GM21367 (cell line): ENCODE data around the gene FAM170B.
A peak's percentile ranks its signal among the peaks of the same experiment; 100 is the strongest.

Experiments
- ATAC-seq: cut with Tn5 transposase; IDR thresholded peaks from one replicate; pipeline ENCODE4 v1.9.1; 2021; ENCODE audit not compliant: unreplicated experiment

FAM170B gene

DNA sequence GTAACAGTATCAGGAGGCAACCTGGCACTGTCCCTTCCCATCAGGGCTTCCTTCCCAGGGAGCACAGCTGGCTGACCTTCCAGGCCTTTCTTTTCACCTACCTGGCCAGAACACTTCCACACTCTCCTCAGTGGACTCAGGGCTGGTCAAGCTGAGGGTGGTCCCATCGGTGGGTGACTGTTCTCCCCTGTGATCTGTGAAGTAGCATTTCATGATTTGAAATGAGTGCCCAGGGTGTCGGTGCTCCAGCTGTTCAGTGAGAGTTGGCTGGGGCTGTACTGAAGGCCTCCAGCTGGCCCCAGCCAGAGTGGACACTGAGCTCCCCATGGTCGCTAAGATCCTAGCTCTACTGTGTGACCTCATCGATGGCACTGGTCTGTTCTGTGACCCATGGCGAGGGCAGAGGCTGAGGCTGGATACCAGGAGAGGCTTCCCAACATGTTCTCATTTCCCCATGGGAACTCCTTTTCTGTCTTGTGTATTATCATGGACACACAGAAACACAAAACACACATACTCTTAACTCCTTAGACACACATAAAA lies at the start of gene FAM170B:
Gene FAM170B (minus strand): TSS at position 316 of the 543 bp plus-strand sequence. CDS start 103 bp downstream, at position 213.
- no peak for ATAC-seq

DNA sequence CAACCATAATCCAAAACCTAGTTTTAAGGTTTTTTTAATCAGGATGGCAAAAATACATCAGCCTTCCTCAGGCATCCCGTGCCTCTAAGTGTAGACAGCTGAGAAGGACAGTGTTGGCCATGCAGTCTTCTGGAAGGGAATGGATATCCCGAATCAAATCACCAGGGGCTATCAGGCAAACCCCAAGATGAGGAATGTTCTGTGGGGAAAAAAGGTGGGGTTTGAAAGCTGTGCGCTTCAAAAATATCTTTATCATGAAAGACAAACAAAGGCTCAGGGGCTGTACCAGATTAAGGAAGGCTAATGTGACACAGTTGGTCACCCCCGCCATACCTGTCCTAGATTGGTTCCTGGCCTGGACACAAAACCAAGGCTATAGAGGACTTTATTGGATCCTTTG lies 49.0 kb upstream of the FAM170B start:
- ATAC-seq: no peak

DNA sequence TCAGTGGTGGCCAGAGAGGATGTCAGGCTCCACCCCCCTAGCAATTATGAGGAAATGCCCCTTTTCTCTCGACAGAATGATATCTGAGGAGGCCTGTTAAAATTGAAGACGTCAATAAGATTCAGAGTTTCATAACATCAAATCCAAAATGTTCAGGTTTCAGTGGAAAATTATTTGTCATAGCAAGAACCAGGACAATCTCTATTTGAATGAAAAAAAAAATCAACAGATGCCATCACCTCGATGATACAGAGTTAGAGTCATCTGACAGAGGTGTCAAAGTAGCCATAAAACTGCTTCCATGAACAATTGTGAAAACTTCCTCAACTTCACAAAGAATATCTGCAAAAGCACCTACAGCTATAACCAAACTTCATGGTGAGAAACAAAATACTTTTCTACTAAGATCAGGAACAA lies 46.6 kb upstream of the FAM170B start:
- no peak for ATAC-seq

DNA sequence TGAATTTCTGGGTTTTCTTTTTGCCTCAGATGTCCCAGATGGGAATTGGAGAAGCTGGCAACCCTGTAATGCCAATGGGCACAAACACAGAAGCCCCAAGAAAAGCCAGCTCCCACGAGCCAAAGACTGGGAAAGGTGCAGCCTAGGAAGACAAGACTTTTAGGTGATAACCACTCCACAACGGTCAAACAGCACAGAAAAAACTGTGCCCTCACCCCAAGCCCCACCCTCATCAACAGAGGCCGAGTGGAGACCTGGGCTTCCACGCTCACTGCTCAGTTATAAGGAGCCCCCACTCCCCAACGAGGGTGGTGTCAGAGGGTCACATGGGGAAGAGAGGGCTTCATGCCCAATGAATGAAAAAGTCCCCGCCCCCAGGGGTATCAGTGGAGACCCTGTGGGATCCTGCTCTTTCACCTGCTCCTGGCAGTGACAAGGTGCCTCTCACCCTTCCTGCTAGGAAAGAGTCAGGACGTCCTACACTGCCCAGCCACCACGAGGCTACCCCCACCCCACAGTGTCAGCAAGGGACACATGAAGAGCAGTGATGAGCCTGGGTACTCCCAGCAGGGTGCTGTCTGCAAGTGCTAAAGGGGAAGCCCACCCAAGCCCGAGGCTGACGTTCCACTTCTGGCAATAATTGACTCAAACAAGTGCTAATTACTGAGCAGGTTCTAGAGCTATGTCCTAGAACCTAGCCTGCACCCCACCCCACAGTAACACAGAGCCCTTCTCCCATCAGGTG lies 46.0 kb upstream of the FAM170B start:
- ATAC-seq: no peak

DNA sequence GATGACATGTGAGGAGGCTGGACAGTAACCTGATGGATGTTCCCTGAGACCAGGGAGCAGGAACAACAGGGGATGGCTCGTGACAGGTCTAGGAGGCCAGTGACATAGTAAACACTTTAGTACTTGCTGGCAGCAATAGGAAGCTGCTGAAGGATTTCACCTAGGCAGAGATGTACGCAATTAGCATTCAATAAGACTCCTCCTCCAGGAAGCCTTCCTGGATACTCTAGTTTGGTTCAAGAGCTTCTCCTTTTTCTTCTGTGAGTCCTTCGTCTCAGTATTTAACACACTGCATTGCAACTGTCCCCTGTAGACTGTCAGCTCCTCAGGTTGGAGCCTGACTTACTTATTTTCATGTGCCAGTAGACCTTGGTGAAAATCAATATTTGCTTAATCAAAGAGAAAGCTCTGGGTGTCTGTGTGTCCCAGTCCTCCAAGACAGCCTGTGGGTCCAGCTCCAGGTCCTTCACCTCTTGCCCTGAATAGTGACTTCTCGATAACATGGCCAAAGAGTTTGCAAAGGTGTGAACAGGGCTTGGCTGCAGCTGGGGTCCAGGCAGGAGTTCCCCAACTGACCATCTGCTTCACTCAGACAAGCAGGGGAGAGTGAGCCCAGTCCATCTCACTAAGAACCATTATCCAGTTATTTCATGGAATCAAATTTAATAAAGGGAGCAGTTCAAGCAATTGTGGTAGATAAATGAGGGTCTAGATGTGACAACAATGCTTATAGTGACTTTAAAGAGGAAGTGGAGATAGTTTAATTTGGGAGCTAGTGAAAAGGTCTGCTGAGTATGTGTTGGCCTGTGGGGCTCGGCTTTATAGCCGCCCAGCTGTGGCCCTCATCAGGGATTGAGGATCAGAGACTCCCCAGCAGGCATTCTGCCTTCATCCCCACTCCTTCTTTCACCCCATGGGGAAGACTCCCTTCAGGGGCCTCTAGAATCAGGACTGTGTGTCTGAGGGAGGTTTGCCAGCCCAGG lies 45.0 kb upstream of the FAM170B start:
- no peak for ATAC-seq

DNA sequence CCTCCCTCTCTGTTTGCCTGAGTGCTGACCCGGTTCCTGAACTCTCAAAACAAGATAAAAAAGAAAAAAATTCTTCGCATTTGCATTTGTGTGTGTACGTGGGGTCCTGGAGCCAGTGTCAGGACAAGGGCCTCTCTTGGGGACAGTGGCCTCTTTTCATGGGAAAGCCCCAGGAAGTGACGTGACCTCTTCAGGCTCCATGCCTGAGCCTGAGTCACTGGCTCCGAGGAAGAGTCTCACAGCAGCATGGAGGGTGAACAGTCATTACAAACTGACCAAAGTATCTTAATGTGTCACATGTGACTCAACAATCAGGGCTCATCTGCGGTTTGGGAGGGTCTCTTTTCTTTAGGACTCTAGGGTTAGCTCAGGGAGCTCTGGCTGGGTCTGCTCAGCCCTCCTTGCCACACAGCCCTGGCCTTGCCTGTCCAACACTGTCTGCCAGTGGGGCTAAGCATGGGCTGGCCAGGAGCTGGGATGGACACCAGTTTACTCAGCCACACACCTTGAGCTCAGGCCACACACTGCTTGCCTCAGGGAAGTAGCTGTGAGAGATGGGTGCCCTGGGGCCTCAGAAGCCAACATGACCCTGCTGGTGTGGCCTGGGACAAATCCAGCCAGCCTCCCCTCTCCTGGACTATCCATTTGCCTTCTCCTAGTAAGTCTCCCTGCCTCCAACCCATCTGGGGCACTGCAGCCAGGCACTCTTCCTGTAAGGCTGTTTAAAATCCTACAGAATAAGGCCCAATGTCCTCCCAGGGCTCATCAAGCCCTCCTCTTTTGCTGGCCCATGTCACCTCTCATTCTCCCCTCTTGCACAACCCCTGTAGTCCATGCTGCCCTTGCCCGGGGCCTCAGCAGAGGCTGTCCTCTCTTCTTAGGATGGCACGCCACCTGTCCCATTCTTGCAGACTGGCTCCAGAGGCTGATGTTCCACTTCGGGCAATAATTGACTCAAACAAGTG lies 43.9 kb upstream of the FAM170B start:
- peak; percentile 75 for ATAC-seq

DNA sequence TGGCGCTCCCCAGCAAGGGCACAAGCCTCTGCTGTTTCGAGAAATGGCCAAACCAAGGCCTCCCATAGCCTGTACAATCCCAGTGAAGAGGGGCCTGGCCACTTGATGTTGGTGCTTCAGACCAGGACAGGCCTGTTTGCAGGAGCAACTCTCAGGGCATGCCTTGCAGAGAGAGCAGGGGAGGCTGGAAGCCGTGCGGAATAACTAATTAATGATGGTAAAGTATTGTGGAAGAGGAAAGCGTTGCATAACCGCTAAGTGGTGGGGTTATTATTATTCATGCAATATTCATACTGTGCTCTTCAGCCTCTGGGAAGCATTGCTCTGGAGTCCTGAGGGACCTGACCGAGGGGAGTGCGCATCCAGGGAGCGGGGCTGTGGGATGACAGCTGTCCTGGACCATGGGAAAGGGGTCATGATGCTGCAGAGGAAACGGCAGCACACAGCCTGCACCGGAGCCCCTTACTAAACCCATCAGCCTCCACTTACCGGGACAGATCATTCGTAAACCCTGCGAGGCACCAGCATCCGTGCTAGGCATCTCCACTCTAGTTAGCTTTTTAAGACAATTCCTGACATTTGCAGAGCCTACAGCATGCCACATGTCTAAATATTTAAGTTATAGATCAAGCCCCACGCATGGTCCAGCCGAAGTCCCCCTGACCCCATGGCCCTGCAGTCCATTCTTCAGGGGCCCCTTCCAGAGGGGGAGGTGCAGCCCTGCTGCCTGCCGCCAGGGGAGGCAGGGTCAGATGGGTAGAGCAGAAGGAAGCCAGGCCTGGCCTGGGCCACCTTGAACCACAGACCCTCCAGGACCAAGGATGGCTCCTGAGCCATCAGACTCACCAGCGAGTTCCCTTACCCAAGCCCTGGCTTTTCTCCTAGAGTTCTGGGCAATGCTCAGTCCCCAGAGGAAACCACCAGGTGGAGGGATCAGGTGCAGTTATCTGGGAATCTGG lies 42.8 kb upstream of the FAM170B start:
- no peak for ATAC-seq

DNA sequence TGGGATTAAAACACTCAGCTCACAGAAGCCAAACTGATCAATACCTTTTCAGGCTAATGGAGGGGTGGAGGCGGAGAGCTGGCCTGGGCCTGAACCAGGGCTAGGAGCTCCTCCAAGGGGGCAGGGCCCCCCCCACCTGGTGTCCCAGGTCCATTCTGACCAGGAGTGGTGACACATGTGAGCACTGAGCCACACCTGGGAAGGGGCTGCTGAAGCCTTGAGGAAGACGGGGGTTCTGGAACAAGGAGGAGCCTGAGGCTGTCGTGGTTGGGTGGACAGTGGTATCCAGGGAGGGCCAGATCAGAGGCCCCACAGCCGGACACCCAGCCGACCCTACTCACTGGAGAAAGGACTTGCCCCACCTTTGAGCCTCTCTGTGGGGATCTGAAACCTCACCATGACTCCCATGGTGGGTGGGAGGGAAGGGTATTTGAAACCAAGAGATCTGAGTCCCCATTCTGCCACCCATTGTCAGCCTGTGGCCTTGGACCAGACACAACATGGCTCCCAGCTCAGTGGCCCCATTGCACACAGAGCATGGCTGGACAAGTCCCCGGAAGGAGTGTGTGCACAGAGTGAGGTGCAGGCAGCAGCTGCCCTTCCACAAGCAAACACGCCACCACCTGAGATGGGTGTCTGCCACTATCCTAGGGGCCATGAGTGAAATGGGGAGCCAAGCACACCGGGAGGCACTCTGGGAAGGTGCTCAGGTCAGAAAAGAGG lies 41.9 kb upstream of the FAM170B start:
- ATAC-seq: no peak

DNA sequence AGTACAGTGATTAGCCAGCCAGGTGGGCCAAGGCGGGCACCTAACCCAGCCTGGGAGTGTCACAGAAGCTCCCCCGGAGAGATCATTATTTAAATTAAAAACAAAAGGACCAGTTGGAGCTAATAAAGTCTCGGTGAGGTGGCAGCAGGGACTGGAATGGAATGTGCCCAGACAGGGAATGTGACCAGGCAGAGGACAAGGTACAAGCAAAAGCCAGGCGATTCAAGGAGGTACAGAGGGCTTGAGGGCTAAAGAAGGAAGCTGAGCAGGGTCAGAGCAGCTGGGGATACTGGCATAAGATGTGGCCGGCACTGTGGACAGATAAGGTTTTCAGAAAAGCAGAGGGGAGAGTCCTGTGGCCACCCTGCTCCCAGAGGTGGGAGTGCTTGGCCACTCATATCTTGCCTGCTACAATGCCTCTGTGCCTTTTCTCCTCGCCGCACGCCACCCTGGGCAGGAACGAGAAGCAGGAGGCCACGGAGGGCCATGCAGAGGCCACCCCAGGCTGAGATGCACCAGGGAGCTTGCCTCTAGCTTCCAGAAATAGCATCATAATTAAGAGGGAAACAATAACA lies 41.2 kb upstream of the FAM170B start:
- no peak for ATAC-seq

DNA sequence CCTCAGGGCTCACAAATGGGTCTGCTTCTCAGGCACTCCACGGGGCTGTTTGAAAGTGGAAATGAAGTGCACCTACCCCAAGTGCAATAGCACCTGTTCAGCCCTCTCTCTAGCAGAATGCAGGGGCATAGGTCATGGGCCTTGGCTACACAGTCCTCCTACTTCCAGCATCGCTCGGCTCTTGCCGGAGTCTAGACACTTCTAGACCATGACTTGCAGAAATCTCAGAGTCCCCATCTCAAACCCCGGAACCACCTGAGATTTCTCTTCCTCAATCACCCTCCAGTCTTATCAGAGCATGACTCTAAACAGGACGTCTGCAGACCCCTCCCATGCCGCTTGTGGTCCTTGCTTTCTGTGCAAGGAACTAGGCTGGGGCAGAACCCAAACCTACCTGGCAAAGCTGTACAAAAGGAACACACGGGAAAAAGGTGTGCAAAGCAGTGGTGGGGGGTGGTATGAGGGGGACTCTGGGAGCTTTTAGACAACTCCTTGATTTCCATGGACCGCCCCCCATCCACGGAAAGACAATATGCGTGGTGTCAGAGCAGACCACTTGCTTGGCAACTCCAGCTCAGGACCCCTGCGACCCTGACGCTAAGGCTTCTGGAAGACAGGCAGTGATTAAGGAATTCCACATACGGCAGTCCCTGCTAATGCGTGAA lies 40.6 kb upstream of the FAM170B start:
- no peak for ATAC-seq

DNA sequence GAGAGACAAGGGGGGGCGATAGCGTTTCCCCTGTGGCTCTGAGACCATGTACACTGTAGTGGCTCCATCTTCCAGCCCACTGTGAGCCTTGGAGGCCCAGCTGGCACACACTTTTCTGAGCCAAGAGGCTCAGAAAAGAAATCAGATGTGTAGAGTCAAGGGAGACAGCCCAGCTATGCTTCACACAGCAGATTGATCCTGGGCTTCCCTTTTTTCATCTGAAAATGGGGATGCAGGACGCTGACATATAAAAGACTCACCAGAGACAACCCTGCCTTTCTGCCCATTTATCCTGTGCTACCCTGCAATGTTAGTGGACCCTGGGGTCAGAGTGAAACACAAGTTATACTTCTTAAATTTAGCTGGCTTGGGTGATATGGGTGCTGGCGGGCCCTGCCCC lies 40.0 kb upstream of the FAM170B start:
- ATAC-seq: no peak

DNA sequence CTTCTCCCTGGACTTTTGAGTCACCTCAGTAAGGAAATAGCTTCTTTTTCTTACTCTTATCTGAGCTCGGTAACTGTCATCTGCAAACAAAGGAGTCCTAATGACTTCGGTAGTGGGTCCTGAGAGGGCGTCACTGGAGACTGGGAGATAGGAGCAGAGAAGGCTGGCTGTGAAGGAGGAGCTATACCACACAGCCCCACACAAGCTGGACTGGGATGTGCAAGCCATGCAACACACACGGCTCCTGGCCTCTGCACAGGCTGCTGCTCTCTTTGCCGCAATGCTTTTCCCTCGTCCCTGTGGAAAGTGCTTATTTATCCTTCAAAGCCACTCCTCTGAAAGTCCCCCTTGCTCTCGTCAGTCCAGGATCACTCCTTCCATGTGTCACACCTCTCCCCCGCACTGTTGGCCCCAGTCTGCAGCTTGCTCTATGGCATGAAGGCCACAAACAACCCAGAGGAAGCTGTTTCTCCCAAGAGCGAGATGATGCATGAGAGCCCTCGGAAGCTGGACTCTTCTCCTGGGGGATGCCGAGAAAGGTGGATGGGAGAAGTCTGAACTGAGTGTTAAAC lies 39.5 kb upstream of the FAM170B start:
- ATAC-seq: no peak

DNA sequence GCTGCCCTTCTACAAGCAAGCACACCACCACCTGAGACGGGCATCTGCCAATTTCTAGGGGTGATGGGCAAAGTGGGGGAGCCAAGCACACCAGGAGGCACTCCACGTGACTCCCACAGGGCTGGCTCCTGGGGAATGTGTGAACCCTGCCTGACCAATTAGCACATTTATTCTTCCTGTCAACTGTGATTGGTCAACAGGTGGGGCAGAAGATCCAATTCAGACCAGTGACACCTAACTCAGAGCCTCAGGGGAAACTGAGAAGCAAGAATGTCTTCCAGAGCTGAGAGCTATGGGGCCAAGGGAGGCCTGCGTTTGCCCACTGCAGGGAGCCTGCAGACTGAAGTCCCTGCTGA lies 38.9 kb upstream of the FAM170B start:
- no peak for ATAC-seq

DNA sequence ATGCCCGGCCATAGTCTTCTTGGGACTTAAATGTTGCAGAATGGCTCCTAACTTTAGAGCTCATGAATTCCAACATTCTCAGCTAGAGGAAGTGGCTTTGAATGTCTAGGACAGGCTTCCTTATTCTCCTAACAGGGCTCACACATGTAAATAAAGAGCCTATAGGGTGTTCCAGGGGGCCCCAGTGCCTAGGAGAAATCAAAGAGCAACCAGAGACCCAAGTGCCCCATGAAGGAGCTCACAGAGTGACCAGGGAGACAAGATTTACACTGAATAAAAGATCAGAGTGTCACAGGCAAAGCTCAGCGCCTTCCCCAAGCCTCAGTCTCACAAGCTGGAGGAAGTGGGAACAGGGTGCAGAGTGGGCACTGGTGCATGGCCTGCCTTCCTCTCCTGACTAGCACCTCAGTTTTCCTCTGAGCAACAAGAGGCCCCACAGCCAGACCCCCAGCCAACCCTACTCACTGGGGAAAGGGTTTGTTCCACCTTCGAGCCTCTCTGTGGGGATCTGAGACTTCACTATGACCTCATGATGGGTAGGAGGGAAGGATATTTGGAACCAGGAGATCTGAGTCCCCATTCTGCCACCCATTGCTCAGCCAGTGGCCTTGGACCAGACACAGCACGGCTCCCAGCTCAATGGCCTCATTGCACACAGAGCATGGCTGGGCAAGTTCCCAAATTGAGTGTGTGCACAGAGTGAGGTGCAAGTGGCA lies 38.4 kb upstream of the FAM170B start:
- no peak for ATAC-seq

DNA sequence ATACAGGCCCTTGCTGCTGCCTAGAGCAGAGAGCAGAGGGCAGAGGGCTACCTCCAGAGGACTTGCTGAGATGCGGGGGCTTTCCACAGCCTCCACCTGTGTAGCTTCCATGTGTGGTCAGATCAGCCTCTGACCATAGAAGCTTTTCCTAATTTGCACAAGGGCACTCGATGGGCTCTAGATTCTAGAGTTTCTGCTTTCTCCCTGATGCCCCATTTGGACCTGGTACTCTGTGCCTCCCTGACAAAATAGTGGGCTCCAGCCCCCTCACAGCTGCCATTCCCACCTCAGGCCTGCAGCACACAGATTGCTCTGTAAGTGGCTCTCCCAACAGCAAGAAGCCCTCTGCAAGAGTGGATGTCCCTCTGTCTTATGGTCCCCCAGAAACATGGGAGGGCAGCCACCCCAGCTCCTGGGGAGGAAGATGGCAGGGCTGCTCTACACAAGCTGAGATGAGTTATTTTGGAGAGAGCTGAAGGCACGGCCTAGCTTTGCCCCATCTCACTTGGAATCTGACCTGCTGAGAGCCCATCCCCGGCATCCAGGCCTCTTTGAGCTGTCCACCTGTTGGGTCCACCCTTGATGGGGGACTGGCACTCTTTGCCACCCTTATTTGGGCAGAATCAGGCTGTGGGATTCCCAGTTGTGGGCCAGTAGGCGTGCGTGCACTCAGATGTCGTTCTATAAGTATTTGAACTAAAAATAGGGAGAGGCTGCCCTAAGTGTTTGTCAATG lies 37.7 kb upstream of the FAM170B start:
- ATAC-seq: no peak

DNA sequence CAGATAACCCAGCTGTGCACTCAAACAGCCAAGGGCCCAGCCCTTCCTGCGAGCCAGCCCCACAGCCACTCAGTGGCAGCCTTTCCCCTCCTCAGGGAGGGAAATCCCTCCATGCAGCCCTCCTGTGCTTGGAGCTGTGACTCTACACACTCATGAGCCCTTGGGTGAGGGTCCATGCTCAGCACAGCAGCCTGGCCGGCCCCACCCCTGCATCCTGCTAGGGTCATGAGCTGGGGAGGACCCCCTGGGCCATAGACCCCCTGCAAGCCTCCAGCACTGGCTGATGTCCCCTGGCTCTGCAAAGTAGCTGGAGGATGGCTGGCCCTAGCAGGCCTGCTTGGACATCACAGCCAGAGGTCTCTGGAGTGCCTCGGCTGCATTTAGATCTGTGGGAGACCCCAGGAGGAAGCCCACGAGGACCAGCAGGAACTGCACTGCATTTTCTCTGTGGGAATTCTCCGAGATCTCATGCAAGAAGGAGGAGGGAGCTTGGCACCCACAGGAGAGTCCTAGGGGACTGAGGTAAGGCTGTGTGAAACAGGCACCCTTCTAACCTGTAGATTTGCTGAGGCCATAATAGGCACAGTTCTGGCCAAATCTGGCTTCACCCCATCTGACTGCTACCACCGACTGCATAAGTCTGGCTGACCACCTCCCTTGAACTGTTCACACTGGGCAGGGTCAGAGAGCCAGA lies 37.0 kb upstream of the FAM170B start:
- no peak for ATAC-seq
